H1 (cell line): Measurements from ENCODE around the gene AICDA. TPM values are rescaled to one million over a fixed set of nuclear protein-coding genes. Genes with fewer than 3 reads are reported as not detected.

Experiments
- CTCF ChIA-PET: fragments of 300-600 bp; sonication (Branson Sonifier 250); formaldehyde crosslinking; loops from one replicate; lab custom pipeline; 2021; ENCODE audit not compliant: partially characterized antibody; lab: Charles Lee
- POLR2A ChIA-PET: fragments of 300-600 bp; sonication (Branson Sonifier 250); formaldehyde crosslinking; loops from one replicate; lab custom pipeline; 2021; ENCODE audit warnings: inconsistent platforms; ENCODE audit not compliant: partially characterized antibody; lab: Charles Lee
- DNase-seq, 2 experiments: peaks; one replicate each; pipeline versions ENCODE4 v3.0.0 to v3.0.0-alpha.2; 2010 to 2022; ENCODE audit warnings: low spot score in 2 of 2, low read depth in 1 of 2, mixed read lengths in 1 of 2
- FAIRE-seq: peaks from 2 replicates; lab custom pipeline; 2011; peaks lifted over from hg19 to GRCh38; lab: Jason Lieb, UNC
- H2AFZ ChIP-seq: 2 replicates; pipeline ENCODE4 v1.8.1; 2012; ENCODE audit warnings: low read length, inconsistent platforms
- H2AK5ac ChIP-seq: 2 replicates; pipeline ENCODE4 v1.6.1; 2013; ENCODE audit warnings: low read depth, low read length
- H2BK120ac ChIP-seq: replicated peaks from 2 replicates; pipeline ENCODE3; 2013; ENCODE audit warnings: low read depth, low read length, inconsistent platforms
- H2BK12ac ChIP-seq: 2 replicates; pipeline ENCODE4 v1.6.1; 2013; ENCODE audit warnings: low read depth, low read length
- H2BK15ac ChIP-seq: 2 replicates; pipeline ENCODE4 v1.6.1; 2013; ENCODE audit warnings: low read length
- H2BK20ac ChIP-seq: 2 replicates; pipeline ENCODE4 v1.6.1; 2013; ENCODE audit warnings: low read length
- H2BK5ac ChIP-seq: 2 replicates; pipeline ENCODE4 v1.6.1; 2013; ENCODE audit warnings: low read depth, low read length
- H3K14ac ChIP-seq: 2 replicates; pipeline ENCODE4 v1.6.1; 2013; ENCODE audit warnings: inconsistent platforms; ENCODE audit not compliant: insufficient read length
- H3K18ac ChIP-seq: 2 replicates; pipeline ENCODE4 v1.6.1; 2013; ENCODE audit warnings: low read length; ENCODE audit errors: extremely low read depth
- H3K23ac ChIP-seq: 2 replicates; pipeline ENCODE4 v1.6.1; 2013; ENCODE audit warnings: inconsistent platforms; ENCODE audit not compliant: insufficient read length
- H3K23me2 ChIP-seq: 2 replicates; pipeline ENCODE4 v1.6.1; 2013; ENCODE audit warnings: low read depth, low read length
- H3K27ac ChIP-seq: 2 replicates; pipeline ENCODE4 v1.6.1; 2011; ENCODE audit warnings: low read depth, low read length, inconsistent platforms
- H3K27me3 ChIP-seq, 4 experiments: replicated peaks in 1 of 4; 1 replicate in 1 of 4; 2 replicates in 3 of 4; pipeline versions ENCODE4 v1.6.1 to v1.8.1; 2011 to 2013; ENCODE audit warnings: low read length in 3 of 4, mild to moderate bottlenecking in 3 of 4, inconsistent platforms in 2 of 4, mixed read lengths in 2 of 4, moderate library complexity in 1 of 4; ENCODE audit not compliant: control insufficient read depth in 3 of 4, insufficient read depth in 3 of 4; ENCODE audit errors: extremely low read depth in 1 of 4
- H3K36me3 ChIP-seq, 4 experiments: 2 replicates each; pipeline versions ENCODE4 v1.6.1 to v1.8.1; 2011 to 2013; ENCODE audit warnings: mild to moderate bottlenecking in 4 of 4, low read length in 3 of 4, moderate library complexity in 2 of 4, control low read depth in 1 of 4, inconsistent platforms in 1 of 4; ENCODE audit not compliant: insufficient read depth in 4 of 4, control insufficient read depth in 2 of 4
- H3K4ac ChIP-seq: replicated peaks from 2 replicates; pipeline ENCODE3; 2013; ENCODE audit warnings: low read length, low read depth, mixed read lengths, inconsistent platforms; ENCODE audit not compliant: insufficient read length
- H3K4me1 ChIP-seq, 4 experiments: replicated peaks in 1 of 4; 1 replicate in 1 of 4; 2 replicates in 3 of 4; pipeline versions ENCODE4 v1.6.1 to v1.8.1; 2011 to 2013; ENCODE audit warnings: low read length in 3 of 4, inconsistent platforms in 2 of 4, mixed read lengths in 1 of 4; ENCODE audit not compliant: insufficient read depth in 4 of 4, control insufficient read depth in 3 of 4
- H3K4me2 ChIP-seq, 2 experiments: 2 replicates each; pipeline versions ENCODE4 v1.6.1 to v1.8.1; 2011 to 2013; ENCODE audit warnings: low read depth in 2 of 2, low read length in 2 of 2, control low read depth in 1 of 2, inconsistent platforms in 1 of 2, mild to moderate bottlenecking in 1 of 2; ENCODE audit not compliant: insufficient read depth in 1 of 2
- H3K4me3 ChIP-seq, 4 experiments: fragments of 200-600, 300-600 bp in 1 of 4; sonication (generic), shearing (Covaris generic), sonication (Bioruptor Twin) in 1 of 4; 2 replicates each; pipeline versions ENCODE4 v1.5.1 to v1.8.1; 2011 to 2016; ENCODE audit warnings: low read length in 4 of 4, low read depth in 3 of 4, control low read depth in 2 of 4, inconsistent platforms in 2 of 4, mild to moderate bottlenecking in 2 of 4, mixed read lengths in 1 of 4, moderate library complexity in 1 of 4; ENCODE audit not compliant: insufficient read depth in 2 of 4; ENCODE audit errors: extremely low read depth in 1 of 4
- H3K56ac ChIP-seq: replicated peaks from 2 replicates; pipeline ENCODE3; 2013; ENCODE audit warnings: low read depth, mild to moderate bottlenecking, mixed read lengths, low read length, inconsistent platforms; ENCODE audit not compliant: insufficient read length
- H3K79me1 ChIP-seq: 2 replicates; pipeline ENCODE4 v1.6.1; 2013; ENCODE audit warnings: low read depth, low read length, control low read depth
- H3K79me2 ChIP-seq, 2 experiments: 2 replicates each; pipeline versions ENCODE4 v1.6.1 to v1.8.1; 2012 to 2013; ENCODE audit warnings: low read length in 2 of 2, mild to moderate bottlenecking in 2 of 2, inconsistent platforms in 1 of 2; ENCODE audit not compliant: insufficient read depth in 2 of 2, control insufficient read depth in 1 of 2
- H3K9ac ChIP-seq, 4 experiments: replicated peaks in 1 of 4; 1 replicate in 1 of 4; 2 replicates in 3 of 4; pipeline versions ENCODE4 v1.6.1 to v1.8.1; 2011 to 2013; ENCODE audit warnings: low read depth in 3 of 4, low read length in 3 of 4, control low read depth in 2 of 4, mild to moderate bottlenecking in 2 of 4, moderate library complexity in 2 of 4, inconsistent platforms in 1 of 4; ENCODE audit errors: extremely low read depth in 1 of 4
- H3K9me3 ChIP-seq, 2 experiments: 2 replicates each; pipeline versions ENCODE4 v1.6.1 to v1.8.1; 2012 to 2013; ENCODE audit warnings: mild to moderate bottlenecking in 2 of 2, moderate library complexity in 2 of 2, control low read depth in 1 of 2, inconsistent platforms in 1 of 2, low read depth in 1 of 2, low read length in 1 of 2, mixed read lengths in 1 of 2; ENCODE audit not compliant: insufficient read depth in 2 of 2
- H4K20me1 ChIP-seq, 2 experiments: replicated peaks in 1 of 2; 2 replicates each; pipeline versions ENCODE3 to v1.8.1; 2011 to 2013; ENCODE audit warnings: inconsistent platforms in 2 of 2, low read length in 2 of 2, mild to moderate bottlenecking in 1 of 2; ENCODE audit not compliant: insufficient read depth in 2 of 2, control insufficient read depth in 1 of 2
- H4K5ac ChIP-seq: 2 replicates; pipeline ENCODE4 v1.6.1; 2013; ENCODE audit warnings: low read length, low read depth, mixed read lengths, inconsistent platforms; ENCODE audit not compliant: insufficient read length
- H4K8ac ChIP-seq: 2 replicates; pipeline ENCODE4 v1.8.0; 2013; ENCODE audit warnings: mild to moderate bottlenecking, moderate library complexity, low read length, inconsistent platforms; ENCODE audit not compliant: insufficient read depth; ENCODE audit errors: extremely low read depth
- H4K91ac ChIP-seq: replicated peaks from 2 replicates; pipeline ENCODE3; 2013; ENCODE audit warnings: low read length, mixed read lengths, inconsistent platforms; ENCODE audit not compliant: insufficient read length
- BACH1 ChIP-seq: IDR thresholded peaks from 2 replicates; pipeline ENCODE4 v1.6.1; 2012; ENCODE audit warnings: low read length, improper control_type of control experiment
- MAFK ChIP-seq: IDR thresholded peaks from 2 replicates; pipeline ENCODE4 v1.6.1; 2012; ENCODE audit warnings: low read depth, mild to moderate bottlenecking, improper control_type of control experiment, low read length
- WGBS, 2 experiments: shearing (Covaris generic) in 1 of 2; methylation state at CpG; one replicate each; pipeline versions ENCODE4 v1.1.6 to v1.1.7; 2013 to 2015; ENCODE audit warnings: low lambda C conversion rate in 2 of 2, mixed read lengths in 2 of 2, inconsistent platforms in 1 of 2, low coverage in 1 of 2, missing lambda C conversion rate in 1 of 2; ENCODE audit not compliant: insufficient replicate concordance in 2 of 2, insufficient coverage in 1 of 2, insufficient read length in 1 of 2; ENCODE audit errors: extremely low coverage in 1 of 2, missing lambda C conversion rate in 1 of 2; 5-methylcytosine and 5-hydroxymethylcytosine counted together
- polyA plus RNA-seq, 7 experiments: library from polyadenylated mRNA; depleted of rRNA in 3 of 7; stranded (reverse) in 5 of 7; unstranded in 2 of 7; fragments of >200 nt in 5 of 7; fragments of 200-250 nt in 2 of 7; gene quantifications; 1 replicate in 5 of 7; 2 replicates in 1 of 7; 4 replicates in 1 of 7; pipeline versions ENCODE4 v1.2.1 to v1.2.3, GENCODE V29; 2011 to 2013; ENCODE audit warnings: missing spikeins in 2 of 7, mixed read lengths in 2 of 7
- total RNA-seq: library from RNA; stranded (reverse); fragmentation: NEBNext Ultra II Directional; extraction: Animal tissue kit (Norgen Biotek cat#: 25700); gene quantifications from 2 replicates; pipeline ENCODE4 v1.2.1, GENCODE V29; 2021

The AICDA gene
- total and polyA plus RNA-seq, 2 of the 8 experiments (the other 6 are each of a cell fraction or from before 2014, with no cell fraction given) = not detected

DNA sequence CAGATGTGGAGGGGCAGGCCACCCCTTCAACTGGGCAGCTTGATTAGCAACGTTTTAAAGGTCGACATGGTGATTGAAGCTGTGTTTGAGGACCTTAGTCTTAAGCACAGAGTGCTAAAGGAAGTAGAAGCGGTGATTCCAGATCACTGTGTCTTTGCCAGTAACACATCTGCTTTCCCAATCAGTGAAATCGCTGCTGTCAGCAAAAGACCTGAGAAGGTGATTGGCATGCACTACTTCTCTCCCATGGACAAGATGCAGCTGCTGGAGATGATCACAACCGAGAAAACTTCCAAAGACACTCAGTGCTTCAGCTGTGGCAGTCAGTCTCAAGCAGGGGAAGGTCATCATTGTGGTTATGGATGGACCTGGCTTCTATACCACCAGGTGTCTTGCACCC, 23.9 kb upstream of the AICDA start:
- CTCF ChIA-PET = interaction anchor here (0.7 to 0.9 kb wide), 3 partner anchors 12 to 254 kb away, joined by 3 read pairs; no protein-coding TSS in a partner anchor
- DNase-seq = no peak

More for the DNA sequence above, 23.9 kb upstream of the AICDA start:
- peaks cover 2 to 18% (median 9%) of the 10 kb centered on the region in 4 experiments; a peak in 4 of 7 replicates for H3K4me1 ChIP-seq
- no peaks in the 10 kb centered on the region; a peak in 2 of 7 replicates for H3K27me3 ChIP-seq
- H3K79me2 ChIP-seq = no peaks in the 10 kb centered on the region
- no peak for FAIRE-seq
- H2AFZ ChIP-seq = no peak overlapping the region
- H3K4ac ChIP-seq = no peak overlapping the region
- H4K20me1 ChIP-seq = no peaks in the 10 kb centered on the region
- peak overlapping the region; percentile 7; the same call in 1 of the 2 replicates for H2BK20ac ChIP-seq
- peak overlapping the region; percentile 69; the same call in 1 of the 2 replicates for H2BK5ac ChIP-seq
- peak overlapping the region; percentile 69 for H4K91ac ChIP-seq
- no peak overlapping the region for H3K23ac ChIP-seq
- H3K9me3 ChIP-seq = no peaks in the 10 kb centered on the region
- peak overlapping the region; percentile 11 for H2BK12ac ChIP-seq
- no peak overlapping the region for H3K56ac ChIP-seq
- 0 out of 2 replicates have a peak overlapping the region, but pooled peaks have one; percentile 24 for H2BK15ac ChIP-seq
- WGBS, 2 experiments = 79% methylated on average over 5 of the region's 5 CpGs; no CpG with 5 or more reads in 1 of the 2 experiments
- H3K23me2 ChIP-seq = no peaks in the 10 kb centered on the region
- H3K18ac ChIP-seq = peak overlapping the region; percentile 36; the same call in 1 of the 2 replicates
- H3K36me3 ChIP-seq = no peaks in the 10 kb centered on the region
- peak overlapping the region in 1 of 2 experiments; percentile 47; a peak in 3 of 4 replicates for H3K4me2 ChIP-seq
- no peak overlapping the region; a peak in 2 of 7 replicates for H3K9ac ChIP-seq
- POLR2A ChIA-PET = interaction anchor here (1.2 kb wide), 1 partner anchor 160 kb away, joined by 3 read pairs; no protein-coding TSS in a partner anchor
- TF ChIP-seq MAFK (peak; percentile 30; the same call in 1 of the 2 replicates), BACH1 (no peak)
- no peak overlapping the region for H3K14ac ChIP-seq
- H4K5ac ChIP-seq = no peak overlapping the region
- peak overlapping the region; percentile 16 for H2BK120ac ChIP-seq
- H3K79me1 ChIP-seq = no peaks in the 10 kb centered on the region
- no peak overlapping the region for H4K8ac ChIP-seq
- peak overlapping the region; percentile 58; the same call in 1 of the 2 replicates for H2AK5ac ChIP-seq
- no peak overlapping the region for H3K4me3 ChIP-seq
- no peak overlapping the region; the same call in 1 of the 2 replicates for H3K27ac ChIP-seq
